WI38 (cell line): ENCODE data around the gene GPR34.

Experiments
- H3K4me3 ChIP-seq: 2 replicates; pipeline ENCODE4 v1.5.1; 2011; ENCODE audit warnings: low read depth, mild to moderate bottlenecking, control low read depth, low read length
- CTCF ChIP-seq: IDR thresholded peaks from 2 replicates; pipeline ENCODE4 v1.5.1; 2012; ENCODE audit warnings: low read depth, mild to moderate bottlenecking, control low read depth, low read length

The GPR34 gene

GRCh38 chrX:41677183-41678060 lies 11.4 kb upstream of the GPR34 start:
- no peak overlapping the region for H3K4me3 ChIP-seq
- TF ChIP-seq CTCF: no peak

- no peak for TF ChIP-seq CTCF
- H3K4me3 ChIP-seq: no peak overlapping the region
These were observed 4.6 kb upstream of the GPR34 start for GRCh38 chrX:41684138-41684537.

GRCh38 chrX:41684940-41685339 lies 3.8 kb upstream of the GPR34 start:
- no peak for TF ChIP-seq CTCF
- H3K4me3 ChIP-seq: no peak overlapping the region

GRCh38 chrX:41686788-41687187 lies 2.0 kb upstream of the GPR34 start:
- TF ChIP-seq CTCF: no peak
- no peak overlapping the region for H3K4me3 ChIP-seq

GRCh38 chrX:41688156-41688555 lies 617 bp upstream of the GPR34 start:
- no peak overlapping the region for H3K4me3 ChIP-seq

GRCh38 chrX:41689711-41690110 lies 938 bp downstream of the GPR34 start:
- TF ChIP-seq CTCF: no peak

More at GRCh38 chrX:41688156-41688555, 617 bp upstream of the GPR34 start:
- no peak for TF ChIP-seq CTCF

GRCh38 chrX:41692162-41692749 lies 3.5 kb downstream of the GPR34 start:
- TF ChIP-seq CTCF: no peak
- no peak overlapping the region for H3K4me3 ChIP-seq

More at GRCh38 chrX:41689711-41690110, 938 bp downstream of the GPR34 start:
- H3K4me3 ChIP-seq: no peak overlapping the region
